ENCODE measurements around the gene CUX1.
"Not testable (repeated sequence)": the region's sequence is repeated elsewhere in the genome, so short reads cannot be mapped to it uniquely, and the experiment has no call there.

The CUX1 gene

DNA sequence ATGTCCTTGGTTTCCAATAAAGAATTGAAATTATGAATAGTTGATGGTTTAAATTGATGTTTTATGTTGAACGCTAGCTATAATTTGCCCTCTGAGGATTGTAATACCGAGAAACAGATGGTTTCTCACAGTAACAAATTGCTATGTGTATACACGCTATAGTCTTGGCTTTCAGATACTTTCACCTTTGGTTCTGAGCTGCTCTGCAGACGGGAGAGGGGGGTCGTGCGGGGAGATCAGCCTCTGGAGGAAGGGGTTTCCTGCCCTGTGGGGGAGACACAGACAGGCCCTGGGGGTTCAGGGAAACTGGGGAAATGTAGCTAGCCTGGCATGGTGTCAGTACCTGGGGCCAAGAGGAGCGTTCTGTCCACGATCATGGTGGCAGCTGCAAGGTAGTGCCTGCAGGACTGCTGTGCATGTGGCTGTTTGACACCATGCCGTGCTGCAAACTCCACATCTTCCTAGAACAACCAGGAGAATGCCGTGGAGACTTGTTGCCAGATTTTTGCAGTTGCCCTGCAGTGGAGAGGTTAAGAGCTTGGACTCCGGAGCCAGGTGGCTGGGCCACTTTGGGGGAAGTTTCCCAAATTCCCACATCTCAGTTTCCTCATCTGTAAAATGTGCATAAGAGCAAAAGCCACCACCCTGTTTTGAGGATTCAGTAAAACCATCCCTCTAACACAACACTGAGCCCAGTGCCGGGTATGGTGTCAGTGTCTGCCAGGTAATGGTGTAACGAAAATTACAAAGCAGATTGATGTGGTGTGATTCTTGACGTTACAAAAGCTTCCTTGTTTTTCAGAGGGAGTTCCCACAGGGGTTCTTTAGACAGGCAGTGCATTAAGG lies 167.9 kb downstream of the CUX1 start:
- DNase-seq (ENCODE audit: low read depth), result no peak

DNA sequence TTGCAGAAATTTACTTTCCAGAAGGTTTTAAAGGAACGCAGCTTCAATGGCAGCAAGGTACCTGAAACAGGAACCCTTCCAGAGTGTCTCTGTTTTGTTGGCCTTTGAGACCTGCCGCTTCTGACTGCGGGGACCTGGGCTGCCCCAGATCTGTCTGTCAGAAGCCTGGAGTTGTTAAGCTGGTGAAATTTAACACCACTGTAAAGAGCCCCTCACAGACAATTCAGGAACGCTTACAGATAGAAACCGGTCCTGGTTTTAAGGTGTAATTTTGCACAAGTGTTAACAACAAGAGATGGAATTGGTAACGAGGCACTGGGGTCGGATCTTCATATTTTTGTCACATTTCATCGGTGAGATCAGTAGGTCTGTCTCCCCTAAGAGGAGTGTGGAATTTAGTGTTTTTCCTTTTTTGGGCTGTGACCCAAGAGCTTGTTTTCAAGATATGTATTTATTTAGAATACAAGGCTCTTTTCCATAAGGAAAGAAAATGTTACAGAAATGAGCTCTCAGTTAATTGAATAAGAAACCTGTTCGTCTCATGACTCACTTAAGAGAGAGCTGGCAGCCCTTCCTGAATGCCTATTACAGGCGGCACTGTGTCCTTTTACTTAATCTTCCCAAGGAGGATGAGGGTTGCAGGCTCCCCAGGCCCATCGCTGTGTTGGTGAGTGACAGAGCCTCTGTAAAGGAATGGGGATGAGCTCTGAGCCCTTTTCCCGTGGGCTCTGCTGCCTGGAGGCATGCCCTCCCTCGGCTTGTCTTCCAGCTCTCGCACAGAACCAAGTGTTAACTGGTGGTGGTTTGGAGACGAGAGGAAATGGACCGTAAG lies 168.7 kb downstream of the CUX1 start:
- DNase-seq (ENCODE audit: low read depth), result no peak

DNA sequence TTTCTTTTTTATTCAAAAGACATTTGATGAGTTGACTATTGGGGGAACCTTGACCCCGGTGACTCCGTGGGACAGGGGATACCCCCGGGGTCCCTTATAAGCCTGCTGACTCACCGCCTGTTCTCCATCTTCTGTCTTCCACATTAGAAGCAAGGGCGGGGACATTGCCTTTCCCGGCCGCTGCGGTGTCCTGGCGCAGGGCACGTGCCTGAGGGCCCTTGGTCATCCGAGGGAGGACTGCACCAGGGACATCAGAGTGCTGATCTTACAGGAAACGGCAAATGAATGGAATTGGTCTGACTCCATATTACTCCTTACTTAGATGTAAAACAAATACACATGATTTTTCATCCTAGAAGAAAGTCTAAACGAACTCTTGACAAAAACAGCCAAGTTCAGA lies 170.1 kb downstream of the CUX1 start:
- DNase-seq (ENCODE audit: low read depth), result no peak

DNA sequence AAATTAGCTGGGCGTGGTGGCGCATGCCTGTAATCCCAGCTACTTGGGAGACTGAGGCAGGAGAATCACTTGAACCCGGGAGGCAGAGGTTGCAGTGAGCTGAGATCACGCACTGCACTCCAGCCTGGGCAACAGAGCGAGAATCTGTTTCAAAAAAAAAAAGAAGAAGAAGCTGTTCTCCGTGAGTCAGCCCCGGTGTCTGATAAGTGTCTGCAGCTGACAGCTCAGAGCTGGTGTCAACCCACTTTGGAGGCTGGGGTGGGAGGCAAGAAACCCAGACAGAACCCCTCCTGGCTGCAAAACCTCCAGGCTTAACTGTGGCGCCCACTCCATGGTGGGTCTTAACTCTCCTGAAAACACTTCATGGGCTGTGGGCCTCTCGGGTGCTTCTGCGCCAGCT lies 170.6 kb downstream of the CUX1 start:
- not testable (repeated sequence) for DNase-seq (ENCODE audit: low read depth)

DNA sequence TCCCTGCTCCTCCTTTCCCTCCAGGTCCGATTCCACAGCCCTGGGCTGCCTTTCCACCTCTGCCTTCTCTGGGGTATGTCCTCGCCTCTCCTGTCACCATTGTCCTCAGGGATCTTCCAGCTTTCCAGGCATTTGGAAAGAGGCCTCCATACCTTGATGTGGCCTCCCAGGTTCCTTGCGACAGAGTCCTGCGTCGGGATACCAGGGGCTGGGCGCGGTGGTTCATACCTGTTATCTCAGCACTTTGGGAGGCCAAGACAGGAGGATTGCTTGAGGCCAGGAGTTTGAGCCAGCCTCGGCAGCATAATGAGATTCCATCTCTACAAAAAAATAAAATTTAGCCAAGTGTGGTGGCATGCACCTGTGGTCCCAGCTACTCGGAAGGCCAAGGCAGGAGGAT lies 171.1 kb downstream of the CUX1 start:
- DNase-seq (ENCODE audit: low read depth), result no peak

DNA sequence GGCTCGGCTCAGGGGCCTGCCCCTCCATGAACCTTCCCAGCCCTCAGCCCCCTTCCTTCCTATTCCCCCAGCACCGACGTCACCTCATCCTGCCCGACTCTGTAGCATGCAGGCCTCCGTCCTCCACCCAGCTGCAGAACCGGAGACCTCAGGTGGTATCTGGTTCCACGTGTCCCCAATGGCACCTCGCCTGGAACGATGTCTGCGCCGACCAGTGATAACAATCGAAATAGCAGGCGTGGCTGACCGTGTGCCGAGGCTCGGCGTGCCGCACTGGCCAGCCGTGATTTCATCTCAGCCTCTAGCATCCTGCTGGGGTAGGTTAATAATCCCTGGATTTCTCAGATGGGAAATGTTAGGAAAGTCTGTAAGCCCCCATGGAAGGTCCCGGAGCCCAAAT lies 171.7 kb downstream of the CUX1 start:
- no peak for DNase-seq (ENCODE audit: low read depth)

DNA sequence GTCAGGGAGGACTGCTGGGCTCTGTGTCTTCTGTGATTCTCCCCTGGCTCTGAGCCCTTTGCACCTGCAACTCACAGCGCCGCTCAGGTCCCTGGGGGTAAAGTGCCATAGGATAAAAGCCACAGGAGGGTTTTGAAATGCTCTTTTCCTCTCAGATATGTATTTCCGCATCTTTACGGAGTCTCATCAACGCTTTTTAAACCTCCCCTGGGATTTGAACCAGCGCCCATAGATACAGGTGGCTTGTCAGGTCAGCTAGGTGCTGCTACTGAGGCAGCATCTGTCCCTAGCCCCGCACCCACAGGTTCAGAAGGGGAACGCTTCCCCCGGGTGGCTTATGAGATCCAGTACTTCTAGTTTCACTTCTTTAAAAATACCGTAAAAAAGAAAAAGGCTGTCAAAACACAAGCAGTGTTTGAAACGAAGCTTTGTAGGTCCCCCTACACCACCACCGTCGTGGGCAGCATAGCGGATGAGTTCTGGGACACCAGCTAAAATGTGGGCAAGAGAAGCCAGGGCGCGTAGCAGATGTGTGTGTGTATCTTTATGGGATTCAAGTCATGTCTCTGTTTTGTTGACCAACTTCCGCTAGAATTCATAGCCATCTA lies 173.5 kb downstream of the CUX1 start:
- no peak for DNase-seq (ENCODE audit: low read depth)

DNA sequence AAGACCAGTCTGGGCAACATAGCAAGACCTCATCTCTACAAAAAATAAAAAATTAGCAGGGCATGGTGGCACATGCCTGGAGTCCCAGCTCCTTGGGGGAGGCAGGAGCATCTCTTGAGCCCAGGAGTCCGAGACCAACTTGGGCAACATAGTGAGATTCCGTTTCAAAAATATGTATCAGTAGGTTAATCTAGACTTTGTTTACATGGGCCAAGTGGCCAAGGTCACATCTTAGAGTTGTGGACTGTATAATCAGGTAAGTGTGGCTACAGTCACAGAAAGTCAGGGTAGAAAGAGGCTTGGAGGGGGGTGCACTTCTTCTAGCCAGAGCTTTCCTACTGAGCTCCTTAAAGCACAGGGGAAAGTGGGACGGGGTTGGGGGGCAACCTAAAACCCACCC lies 174.4 kb downstream of the CUX1 start:
- no peak for DNase-seq (ENCODE audit: low read depth)

DNA sequence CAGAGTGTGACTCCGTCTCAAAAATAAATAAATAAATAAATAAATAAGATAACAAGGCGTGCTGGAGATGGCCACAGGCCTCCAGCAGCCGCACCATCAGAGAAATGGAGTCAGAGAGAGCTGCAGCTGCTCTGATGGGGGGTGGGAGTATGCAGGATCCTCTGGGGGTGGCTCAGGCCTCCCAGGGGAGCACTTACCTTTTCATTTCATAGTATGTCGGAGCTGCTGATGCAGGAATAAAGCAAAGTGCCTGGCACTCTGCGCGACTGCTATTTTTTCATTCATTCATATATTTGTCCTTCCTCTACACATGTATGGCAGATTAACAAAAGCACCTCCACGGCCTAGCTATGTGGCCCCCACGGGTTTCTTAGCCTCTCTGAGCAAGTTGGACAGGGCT lies 175.9 kb downstream of the CUX1 start:
- DNase-seq (ENCODE audit: low read depth), result no peak

DNA sequence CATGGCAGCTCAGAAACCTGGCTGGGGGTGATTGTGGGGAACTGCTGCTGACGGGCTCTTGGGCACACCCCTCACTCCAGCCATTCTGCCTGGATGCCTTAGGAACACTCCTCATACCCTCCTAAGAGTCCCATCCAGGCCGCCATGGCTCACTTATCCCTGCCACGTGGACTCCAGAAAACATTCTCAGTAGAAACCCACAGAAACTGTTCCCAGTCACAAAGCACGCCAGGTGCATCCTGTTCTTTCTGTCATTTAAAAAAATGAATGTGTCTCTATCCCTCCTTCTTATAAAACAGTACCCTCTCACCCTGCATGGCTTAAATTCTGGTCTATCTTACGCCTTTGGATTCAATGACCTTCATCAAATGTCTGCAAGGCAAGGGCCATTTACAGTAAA lies 177.7 kb downstream of the CUX1 start:
- DNase-seq (ENCODE audit: low read depth), result no peak

DNA sequence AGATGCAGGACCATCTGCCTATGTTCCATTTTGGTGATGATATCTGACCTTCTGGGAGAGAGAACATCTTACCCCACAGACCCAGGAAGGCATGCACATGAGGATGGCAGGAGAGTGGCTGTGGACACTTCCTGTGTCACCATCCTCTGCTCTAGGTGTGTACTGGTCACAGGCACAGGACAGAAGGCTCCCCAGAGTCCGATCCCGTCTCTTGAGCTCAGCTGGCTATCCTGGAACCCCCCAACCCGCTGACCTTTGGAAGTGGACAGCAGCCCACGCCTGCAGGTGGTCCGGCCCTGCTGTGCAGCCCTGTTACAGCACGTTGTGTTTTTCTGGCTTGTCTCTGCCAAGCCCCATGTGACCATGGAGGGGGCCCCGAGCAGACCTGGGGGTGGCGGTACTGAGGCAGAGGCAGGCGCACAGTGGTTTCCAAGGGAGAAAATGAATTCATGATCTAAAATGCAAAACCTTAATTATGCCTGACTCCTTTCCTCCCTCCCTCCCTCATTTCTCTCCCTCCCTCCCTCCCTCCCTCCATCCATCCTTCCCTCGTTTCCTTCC lies 178.8 kb downstream of the CUX1 start:
- no peak for DNase-seq (ENCODE audit: low read depth)

DNA sequence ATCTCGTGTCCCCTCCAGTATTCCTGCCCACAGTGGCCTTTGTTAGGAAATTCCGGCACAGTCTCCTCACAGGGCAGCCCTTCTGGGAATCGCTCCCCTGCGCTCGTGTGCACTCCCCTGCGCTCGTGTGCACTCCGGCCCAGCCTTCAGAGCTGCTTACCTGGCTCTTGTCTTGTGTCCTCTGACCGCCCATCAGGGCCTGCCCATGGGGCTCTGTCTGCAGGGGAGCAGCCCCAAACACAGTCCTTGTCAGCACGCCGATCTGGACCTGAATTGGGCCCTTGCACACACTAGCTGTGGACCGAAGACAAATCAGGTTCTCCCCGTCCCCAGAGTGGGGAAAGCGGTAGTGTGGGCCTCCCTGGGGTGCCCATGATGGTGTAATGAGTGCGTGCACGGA lies 179.4 kb downstream of the CUX1 start:
- no peak for DNase-seq (ENCODE audit: low read depth)

DNA sequence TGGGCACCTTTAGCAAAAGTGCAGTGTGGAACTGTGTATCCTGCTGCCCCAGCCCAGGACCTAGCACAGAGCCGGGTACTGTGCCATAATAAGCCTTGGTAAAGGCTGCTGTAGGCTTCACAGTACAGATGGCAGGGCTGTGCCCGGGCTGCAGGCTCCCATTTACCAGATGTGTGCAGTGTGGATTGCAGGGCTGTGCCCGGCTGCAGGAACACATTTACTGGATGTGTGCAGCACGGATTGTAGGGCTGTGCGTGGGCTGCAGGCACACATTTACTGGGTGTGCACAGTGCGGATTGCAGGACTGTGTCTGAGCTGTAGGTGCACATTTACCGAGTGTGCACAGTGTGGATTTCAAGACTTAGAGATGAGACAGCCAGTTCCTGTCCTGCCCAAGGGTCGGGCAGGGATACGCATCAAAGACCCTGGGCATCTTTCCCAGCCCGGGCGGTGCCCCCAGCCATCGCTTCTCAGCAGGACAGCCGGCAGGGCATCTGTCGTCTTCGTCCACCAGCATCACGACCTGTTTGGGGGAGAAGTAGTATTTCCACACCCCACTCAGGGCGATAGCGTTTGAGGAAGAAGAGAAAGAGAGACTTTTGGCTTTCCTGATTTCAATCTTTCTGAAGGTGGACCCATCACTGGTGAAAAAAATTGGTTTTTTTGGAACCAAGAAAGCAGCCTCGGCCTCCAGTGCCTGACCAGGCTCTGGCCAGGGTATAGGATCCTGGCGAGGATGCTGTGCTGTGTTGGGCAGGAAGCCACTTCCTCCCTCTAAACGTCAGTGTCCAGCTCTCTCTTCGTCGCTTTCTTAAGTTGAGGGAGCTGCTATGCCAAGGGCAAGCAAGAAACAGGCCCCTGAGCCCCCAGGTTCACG lies 180.8 kb downstream of the CUX1 start:
- no peak for DNase-seq (ENCODE audit: low read depth)

DNA sequence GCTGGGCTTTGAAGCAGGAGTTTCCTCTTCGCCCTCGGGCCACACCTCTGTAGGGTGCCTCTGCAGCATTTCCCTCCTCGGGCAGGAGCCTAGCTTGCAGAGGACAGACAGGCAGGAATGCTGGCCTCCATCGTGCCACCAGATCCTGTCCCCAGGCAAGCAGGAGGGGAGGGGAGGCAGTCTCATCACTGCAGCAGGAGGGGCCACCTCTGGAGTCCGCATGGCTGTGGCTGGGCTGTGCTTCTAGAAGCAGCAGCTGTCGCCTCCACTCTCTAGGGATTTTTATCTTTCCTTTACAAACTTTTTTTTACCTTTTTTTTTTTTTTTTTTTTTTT lies 181.4 kb downstream of the CUX1 start:
- DNase-seq (ENCODE audit: low read depth), result no peak

DNA sequence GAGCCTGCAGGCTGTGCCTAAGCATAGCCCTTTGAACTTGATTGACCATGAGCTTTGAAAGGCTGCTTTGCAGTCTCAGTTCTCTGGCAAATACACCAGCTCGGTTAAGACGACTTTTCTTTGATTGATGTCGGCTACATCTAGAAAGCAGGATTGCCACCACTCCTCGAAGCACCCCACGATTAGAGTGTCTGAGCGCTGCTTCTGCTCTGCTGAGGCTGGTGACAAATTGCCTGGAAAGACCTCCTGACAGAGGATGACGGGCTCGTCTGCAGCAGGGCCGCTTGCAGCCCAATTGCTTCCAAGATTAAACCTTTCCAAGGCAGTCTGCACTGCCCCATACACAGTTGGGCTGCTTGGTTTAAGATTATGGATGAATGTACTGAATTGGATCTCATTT lies 182.0 kb downstream of the CUX1 start:
- no peak for DNase-seq (ENCODE audit: low read depth)

DNA sequence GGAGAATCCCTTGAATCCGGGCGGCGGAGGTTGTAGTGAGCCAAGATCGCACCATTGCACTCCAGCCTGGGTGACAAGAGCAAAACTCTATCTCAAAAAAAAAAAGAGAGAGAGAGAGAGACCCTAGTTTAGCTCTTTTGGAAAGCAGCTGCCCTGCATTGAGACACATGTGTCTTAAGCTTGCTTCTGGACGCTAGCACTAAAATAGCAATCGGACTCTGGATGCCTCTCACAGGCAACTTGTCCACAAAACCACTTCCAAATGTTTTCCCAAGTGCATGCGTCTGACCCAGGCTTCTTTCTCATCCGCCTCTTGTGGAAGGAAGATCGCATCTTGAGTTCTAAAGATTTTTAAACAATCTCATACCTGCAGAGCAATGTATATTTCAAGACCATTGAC lies 182.7 kb downstream of the CUX1 start:
- DNase-seq (ENCODE audit: low read depth), result no peak

DNA sequence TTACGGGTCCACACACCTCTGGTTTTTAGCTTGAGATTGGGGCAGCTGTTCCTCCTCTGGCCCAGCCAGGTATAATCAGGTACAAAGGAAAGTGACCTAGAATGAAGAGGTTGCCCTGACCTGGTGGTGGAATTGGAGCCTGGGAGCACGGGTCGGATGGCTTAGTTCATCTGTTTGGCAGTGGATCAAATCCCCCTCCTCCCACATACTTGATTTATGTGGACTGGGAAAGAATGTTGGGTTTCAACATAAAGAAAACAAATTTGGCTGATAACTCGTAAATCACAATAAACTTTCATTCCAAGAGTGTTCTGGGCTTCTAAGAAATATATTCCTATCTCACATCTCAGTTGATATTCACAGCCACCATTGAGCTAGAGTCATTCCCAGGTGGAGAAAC lies 186.8 kb downstream of the CUX1 start:
- DNase-seq (ENCODE audit: low read depth), result no peak

DNA sequence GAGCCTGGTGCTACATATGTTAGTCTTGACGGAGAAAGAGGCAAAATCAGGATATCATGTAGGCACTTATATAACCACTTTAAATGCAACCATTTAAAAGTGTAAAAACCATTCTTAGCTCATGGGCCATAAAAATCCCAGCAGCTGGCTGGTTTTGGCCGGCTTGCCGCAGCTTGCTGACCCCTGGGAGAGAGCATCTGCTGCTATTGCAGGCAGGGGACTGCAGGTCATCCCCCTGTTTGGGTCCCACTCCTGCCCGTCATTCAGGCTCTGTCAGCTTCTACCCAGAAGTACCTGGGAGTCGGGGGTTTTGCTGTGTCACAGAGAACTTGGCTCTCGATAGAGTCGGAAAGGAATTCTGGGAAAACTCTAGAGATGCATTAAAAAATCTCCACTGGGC lies 187.4 kb downstream of the CUX1 start:
- no peak for DNase-seq (ENCODE audit: low read depth)

DNA sequence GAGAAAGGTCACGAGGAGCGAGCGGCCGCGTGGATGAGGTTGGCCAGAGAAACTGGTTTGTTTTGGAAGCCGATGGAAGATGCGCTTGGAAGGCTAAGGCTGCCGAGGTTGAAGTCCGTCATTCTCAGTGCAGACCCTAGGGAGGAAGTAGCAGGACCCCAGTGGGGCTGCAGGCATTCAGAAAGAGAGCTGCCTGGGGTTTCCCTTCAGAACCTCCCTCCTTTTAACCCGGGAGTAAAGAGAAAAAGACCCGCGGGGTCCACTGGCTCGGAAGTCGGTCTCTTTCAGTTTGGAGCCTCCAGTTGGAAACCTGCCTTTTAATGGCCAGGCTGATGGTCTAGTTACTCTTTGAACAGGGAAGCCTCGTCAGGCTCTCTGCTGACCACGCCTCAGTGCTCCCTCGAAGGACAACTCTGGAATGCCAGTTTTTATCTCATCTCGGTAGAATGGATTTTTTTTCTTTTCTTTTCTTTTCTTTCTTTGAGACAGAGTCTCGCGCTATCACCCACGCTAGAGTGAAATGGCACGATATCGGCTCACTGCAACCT lies 188.6 kb downstream of the CUX1 start:
- DNase-seq (ENCODE audit: low read depth), result no peak

DNA sequence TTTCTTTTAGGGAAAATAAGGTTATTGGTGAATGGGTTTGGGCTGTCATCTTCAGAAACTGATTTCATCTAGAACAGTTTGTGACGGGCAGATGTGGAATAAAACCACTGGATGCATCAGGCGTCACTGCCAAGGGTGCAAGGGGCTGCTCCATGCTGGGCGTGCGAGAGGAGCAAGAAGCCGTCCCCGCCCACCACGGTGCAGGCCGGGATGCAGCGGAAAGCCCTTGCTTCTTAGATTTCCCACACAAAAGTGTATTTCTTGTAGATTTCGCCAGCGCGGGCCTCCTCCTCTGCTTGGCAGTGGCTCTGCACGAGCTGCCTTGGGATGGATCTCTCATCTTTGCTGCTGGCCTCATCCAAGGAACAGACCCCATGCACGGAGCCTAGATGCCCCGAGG lies 189.3 kb downstream of the CUX1 start:
- DNase-seq (ENCODE audit: low read depth), result no peak

DNA sequence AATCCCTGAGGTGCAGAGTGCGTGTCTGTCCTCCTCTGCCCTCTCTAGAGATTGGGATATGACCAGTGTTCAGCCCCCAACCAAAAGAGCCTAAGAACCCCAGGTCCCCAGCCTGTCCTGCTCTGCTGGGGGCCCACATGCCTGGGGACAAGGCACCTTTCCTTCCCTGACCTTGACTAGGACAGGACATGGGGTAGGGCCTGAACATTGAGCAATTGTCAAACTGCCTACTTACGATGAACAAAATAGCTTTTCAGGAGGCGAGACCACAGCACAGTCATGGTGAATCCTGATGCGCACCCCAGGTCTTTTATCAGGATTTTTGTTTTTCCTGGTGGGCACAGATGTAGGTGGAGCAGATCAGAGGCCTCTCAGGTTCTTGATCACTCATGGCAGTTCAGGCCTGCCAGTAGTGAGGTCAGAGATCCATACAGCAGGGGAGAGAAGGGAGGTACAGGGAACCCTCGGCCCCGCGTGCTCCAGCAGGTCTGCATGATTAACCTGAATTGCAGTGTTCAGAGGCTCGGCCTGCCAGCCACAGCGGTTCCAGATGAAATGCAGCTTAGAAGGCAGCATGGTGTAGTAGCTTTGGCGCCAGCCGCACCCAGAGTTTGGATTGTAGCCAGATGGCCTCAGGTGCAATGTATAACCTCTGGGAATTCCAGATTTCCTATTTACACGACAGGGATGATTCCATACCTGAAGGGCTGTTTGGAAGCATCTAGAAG lies 191.3 kb downstream of the CUX1 start:
- DNase-seq (ENCODE audit: low read depth), result no peak
